HG03025 (cell line): Measurements from ENCODE around the gene DKC1.
A peak's percentile ranks its signal among the peaks of the same experiment; 100 is the strongest.

Source experiments
- ATAC-seq: cut with Tn5 transposase; IDR thresholded peaks from one replicate; pipeline ENCODE4 v1.9.1; 2021; ENCODE audit warnings: mild to moderate bottlenecking, moderate library complexity; ENCODE audit not compliant: unreplicated experiment, low FRiP score

DKC1 gene

DNA sequence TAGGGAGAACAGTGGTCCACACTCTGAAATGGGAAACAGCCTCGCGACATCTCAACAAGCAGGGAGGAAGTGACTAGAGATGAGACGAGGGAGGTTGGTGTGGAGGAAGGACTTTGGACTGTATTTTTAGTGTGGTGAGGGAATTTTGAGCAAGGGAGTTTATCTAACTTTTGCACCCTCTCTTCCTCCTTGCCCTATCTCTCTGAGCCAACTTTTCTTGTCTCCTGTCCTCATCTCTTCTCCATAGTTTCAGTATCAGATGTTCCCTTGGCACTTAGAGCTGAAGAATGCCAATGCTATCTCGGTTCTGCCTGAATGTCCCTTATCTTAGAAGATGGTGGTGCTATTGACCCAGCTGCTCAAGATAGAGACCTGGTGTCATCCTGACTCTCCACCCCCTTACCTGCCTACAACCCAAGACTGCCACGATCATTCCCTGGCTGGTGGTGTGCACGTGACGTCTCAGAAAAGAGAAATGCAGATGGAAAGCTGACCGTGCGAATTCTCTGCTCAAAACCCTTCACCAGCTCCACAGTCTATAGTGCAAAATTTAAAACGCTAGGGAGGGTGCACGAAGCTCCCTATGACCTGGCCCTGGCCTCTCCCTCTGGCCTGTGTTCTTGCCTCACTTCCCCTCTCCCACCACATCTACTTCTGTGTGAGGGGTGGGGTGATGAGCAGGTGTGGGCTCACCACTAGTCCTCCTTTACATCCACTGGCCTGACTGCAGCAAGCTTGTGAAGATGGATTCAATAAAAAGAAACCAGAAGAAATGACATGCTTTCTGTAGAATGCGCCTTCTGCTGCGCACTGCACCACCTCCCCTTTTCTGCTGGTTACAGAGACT is 21.7 kb downstream of the DKC1 start:
- no peak for ATAC-seq

DNA sequence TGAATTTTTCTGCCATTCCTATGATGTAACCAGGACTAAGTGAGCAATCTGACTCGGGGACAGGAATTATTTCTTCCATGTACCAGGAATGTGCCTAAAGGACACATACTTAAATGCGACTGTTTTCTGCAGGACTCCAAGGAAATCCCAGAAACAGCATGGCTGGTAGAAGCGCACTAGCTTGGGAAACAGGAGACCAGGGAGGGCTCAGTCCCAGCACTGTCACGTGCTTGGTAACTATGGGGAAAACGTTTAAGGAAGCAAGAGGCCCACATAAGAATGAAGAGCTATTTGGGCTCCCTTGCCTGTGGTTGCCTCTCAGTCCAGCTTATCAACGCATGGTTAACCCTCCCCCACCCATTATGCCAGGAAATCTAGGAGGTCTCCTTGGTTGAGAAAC is 23.1 kb downstream of the DKC1 start:
- ATAC-seq = no peak

DNA sequence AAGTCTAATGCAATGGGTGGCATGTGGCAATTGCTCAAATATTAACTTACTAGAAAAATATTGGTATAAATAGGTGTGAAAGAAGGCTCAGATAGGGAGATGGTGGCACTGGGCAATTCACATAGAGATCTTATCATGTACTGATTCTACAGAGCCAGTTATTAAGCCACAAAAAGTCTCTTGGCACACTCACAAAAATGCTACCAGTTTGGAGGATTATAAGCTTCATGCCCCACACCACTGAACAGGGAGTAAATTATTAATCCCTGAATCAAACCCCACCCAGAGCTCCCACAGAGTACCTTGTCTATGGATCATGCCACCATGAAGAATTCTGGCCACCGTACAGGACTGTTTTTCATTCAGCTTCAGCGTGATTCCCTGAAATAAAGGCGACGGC is 28.8 kb downstream of the DKC1 start:
- no peak for ATAC-seq

DNA sequence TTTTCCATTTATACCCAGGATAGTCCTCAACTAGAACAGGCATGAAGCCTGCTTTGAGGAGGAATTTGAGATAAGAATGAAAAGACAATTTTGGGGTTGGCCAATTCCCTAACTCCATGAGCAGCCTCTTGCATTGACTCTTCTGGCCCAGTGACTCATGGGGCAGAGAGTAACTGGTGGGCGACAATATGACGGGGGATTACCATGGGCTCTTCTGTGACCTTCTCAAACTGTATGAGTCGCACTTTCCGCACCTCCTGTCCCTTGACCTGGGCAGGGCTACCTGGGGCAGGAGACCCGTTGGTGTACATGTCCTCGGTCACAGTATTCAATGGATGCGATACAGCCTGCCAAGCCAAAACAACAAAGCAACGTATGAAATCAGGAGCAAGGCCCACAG is 29.3 kb downstream of the DKC1 start:
- no peak for ATAC-seq

DNA sequence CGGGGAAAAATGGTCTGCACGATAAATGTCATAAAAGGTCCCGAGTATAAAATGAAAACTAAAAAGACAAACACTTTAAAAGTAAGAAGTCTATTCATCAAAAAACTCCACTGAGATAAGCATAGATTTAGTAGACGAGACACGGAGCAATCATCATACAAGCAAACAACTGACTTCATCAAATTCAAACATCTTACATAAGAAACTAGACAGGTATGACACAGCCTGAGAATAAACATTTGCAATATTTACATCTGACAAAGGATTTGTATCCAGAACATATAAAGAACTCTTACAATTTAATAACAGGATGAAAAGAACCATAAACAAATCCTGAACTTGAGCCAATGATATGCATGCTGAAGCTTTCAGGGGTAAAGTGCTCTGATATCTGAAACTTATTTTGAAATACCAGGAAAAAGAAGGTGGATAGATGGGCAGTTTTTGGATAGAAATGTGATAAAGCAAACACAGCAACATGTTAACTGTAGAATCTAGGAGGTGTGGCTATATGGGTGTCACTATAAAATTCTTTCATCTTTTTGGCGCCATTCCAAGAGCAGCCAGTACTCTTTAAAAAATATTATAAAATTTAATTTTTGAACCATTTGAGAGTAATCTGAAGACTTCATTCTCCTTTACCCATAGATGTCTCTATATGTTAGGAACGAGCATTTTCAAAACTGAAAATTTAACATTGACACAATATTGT is 30.6 kb downstream of the DKC1 start:
- ATAC-seq = no peak

DNA sequence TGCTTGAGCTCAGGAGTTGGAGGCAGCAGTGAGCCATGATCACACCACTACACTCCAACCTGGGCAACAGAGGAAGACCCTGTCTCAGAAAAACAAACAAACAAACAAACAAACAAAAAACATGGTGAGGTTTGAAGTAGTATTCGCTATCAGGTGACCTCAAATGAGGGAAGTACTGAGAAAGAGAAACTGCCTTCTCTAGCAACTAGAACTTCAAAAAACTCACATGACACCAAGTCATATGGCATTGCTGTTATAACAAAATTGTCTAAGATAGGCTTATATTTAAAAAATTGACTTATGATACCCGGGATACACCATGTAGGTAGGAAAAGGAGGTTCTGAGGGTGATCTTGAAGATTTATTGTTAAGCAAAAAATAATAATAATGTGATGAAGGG is 32.4 kb downstream of the DKC1 start:
- no peak for ATAC-seq

DNA sequence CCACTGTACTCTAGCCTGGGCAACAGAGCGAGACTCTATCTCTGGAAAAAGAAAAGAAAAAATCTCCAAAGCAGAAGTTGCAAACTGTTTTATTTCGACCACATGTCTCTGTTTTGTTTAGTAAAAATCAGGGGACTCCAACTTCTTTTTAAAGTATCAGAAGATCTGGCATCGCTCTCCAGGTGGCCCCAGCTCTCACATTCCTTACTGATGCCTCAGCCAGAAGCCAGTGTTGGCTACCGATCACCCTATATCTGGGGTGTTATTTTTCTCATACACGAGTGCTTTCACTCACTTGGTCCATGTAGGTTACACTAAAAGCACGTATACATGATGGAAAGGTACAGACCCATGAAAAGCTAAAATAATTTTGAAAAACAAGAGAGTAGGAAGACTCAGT is 34.3 kb downstream of the DKC1 start:
- ATAC-seq = no peak

DNA sequence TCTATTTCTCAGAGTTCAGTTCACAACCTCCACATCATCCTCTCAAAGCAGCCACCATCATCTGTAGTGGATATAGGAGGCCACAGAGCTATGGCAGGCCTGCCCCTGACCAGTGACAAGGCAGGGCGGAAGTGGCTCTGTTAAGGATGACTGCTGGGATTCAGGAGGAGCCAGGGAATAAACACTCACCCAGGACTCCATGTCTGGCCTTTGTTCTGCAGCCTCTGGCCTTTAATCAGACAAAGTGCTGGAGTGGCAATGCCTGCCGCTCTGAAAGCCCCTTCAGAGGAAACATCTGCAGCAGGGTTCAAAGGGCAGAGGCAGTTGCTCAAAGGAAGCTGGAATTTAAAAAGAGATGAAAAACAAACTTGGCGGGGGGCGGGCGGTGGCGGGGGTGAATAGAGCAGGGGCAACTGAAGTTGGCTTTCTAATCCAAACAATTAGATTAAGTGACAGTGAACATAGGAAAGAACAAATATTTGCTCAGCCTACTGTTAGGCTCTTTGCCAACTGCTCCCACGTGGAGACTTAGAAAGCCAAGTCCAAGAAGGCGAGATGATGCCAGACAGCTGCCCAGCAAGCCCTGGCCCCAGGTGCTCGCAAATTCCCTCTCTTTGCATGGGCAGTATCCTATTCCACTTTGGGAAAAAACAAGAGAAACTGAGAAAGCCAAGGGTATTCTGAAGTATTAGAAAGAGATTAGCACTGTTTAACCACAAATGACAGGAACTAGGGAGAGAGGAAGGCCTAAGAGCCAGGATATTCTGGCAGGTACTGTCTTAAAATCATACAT is 37.1 kb downstream of the DKC1 start:
- no peak for ATAC-seq

DNA sequence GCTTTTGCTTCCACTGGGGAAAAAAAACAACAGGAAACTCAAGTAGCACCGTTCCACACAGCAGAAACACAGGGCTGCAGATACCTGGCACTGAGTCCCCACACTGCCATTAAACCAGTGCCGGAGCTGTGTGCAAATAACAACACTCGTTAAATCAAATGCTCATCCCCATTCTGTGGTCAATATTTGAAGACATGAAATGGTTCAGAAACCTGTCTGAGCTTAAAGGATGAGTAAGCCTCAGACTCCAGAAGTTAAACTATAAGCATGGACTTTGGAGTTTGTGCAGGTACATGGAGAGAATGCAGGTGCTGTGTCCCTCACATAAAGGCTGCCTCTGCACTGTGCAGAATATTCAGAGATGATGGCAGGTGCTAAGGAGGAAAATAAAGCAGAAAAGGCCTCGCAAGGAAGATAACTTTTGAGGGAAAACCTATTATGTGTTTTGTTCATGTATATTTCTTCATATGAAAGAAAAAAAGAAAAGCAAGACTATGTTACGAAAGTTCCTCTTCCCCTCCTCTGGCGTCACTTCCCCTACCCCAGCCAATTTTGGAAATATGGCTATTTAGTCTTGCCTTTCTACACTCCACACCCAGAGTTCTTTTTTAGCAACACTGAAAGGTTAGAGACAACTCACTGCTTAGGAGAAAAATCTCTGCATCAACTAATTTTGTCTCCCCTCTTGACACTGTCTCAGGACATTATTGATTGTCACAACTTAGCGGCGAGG is 38.0 kb downstream of the DKC1 start:
- no peak for ATAC-seq

DNA sequence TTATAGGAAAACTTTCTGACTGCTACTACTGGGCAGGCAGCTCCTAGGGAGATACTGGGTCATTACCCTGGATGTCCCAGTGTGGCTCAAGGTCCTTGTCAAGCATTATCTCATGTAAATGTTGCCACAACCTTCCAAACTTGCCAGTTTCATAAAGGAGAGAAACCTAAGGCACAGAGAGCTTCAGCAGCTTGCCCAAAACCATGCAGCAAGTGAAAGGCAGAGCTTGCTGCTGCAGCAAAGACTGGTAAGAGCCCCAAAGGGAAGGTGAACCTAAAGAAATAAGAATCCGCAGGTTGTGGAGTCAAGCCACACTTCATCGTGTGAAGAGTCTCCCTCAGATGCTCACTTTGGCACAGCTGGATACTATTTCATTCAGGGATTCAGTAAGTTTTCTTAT is 40.3 kb downstream of the DKC1 start:
- ATAC-seq = no peak

DNA sequence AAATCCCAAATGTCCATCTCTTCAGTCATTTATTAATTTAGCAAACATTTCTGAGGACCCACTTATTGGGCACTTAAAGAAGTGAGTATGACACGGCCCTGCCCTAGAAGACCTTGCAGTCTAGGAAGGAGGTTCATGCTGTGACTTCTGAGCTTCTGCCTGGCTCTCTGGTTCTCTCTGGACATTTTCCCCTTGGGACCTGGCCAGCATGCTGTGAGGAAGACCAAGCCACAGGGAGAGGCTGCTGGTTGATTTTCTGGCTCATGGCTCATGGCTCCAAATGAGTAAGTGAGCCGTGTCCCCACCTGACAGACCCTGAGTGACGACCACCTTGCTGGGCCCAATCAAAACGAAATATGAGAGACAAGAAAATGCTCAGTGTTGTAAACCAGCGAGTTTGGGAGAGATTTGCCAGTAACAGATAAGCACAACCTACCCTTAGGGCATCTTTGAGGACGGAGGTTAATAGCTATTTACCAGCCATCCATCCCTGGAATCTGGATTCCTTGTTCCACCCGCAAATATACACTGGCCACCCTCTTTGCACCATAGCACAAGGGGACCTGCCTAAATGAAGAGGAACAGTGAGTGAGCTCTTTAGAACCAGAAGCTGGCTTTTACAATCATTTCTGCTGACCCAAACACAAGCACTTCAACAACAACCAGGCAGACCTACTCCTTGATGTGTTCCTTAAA is 41.7 kb downstream of the DKC1 start:
- no peak for ATAC-seq

DNA sequence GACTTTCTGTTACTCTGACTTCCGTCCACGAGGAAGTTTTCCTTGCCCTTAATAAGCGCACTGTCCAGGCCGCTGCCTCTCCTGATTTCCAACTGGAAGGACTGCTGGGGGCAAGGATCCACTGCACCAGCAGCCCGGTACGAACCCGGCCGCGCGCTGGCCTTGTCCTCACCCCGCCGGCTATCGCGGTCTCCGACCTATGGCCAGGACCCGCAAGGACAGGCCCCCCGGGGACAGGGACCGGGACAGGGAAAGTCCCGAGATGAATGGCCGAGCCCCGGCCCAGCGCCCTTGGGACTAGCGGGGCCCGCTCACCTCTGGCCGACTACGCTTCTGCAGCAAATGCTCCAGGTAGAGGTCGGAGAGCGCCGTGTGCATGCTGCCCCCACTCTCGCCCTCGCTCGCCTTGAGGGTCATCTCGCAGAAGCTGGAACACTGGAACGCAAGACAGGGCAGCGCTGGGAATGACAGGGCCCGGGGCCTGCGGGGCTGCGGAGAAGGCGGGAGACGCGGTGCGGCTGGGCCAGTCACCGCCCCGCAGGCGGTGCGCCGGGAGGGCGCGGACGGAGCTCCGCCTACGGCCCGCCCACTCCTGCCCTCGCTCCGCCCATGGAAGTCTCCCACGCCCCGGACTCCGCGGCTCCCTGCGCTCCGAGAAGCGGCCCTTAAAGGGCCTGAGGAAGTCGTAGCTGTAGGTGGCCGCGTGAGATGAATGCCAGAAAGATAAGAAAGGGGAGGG is 42.5 kb downstream of the DKC1 start, which contains the start of gene MPP1:
MPP1 (minus strand) TSS at position 529 of the 739 bp plus-strand sequence; CDS start at position 417, 112 bp downstream.
- peak; percentile 74 for ATAC-seq

DNA sequence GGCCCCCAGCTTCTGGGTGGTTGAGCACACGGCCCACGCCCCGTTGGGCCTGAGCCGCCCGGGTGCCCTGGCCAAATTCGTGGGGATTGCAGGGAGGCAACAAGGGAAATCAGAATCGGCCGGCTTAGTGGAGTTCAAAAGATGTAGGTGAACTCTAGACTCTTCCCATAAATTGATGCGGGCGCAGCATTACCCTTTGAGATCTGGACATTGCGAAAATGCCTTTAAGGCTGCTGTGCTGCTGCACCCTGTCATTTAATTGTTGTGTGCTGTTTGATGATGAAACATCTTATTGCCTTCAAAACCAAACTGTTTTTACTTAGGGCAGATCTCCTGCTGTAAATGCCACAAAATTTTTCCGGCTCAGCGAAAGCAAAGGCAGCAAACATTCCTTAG is 43.0 kb downstream of the DKC1 start:
- no peak for ATAC-seq

DNA sequence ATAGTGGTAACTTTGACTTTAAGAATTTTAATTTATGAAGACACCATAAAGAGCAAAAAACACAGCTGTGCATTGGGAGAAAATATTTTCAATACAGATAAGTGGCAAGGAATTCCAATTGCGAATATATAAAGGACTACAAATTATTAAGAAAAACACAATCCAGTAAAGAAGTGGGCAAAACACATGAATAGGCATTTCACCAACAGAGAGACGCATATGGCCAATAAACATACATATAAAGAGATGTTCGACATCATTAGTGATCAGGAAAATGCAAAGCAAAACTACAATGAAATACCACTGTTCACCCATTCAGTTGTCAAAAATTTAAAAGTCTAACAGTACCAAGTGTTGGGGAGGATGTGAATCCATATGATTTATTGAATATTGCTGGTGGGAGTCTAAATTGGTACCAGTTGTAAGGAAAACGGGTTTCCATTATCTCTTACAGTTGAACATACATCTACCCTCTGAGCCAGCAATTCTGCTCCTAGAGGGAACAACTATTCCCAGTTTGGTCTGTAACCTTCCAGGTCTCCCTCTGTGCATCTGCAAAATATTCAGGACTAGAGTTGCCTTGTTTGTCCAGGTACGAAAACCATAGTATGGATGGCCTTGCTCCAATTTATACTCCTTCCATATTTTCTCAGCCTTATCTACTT is 44.3 kb downstream of the DKC1 start:
- no peak for ATAC-seq

DNA sequence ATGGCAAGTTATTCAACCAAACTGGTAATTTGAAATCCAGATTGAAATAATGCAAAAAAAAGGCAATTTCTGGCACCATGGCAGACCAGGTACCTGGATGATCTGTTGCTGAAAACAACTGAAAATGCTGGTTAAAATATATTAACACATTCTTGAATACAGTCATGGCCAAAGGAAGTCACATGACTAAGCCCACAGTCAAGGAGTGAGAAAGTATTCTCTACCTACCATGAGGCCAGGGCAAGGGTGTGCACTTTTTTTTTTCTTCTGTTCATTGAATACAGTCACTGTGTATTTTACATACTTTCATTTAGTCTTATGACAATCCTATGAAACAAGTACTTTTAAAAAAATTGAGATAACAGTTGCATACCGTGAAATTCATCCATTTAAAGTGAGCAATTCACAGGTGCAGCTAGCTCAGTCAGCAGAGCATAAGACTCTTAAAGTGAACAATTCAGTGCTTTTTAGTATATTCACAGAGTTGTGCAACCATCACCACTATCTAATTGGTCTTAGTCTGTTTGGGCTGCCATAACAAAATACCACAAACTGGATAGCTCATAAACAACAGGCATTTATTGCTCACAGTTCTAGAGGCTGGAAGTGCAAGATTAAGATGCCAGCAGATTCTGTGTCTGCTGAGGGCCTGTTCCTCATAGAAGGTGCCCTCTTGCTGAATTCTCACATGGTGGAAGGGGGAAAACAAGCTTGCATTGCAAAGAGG is 47.4 kb downstream of the DKC1 start:
- ATAC-seq = no peak

DNA sequence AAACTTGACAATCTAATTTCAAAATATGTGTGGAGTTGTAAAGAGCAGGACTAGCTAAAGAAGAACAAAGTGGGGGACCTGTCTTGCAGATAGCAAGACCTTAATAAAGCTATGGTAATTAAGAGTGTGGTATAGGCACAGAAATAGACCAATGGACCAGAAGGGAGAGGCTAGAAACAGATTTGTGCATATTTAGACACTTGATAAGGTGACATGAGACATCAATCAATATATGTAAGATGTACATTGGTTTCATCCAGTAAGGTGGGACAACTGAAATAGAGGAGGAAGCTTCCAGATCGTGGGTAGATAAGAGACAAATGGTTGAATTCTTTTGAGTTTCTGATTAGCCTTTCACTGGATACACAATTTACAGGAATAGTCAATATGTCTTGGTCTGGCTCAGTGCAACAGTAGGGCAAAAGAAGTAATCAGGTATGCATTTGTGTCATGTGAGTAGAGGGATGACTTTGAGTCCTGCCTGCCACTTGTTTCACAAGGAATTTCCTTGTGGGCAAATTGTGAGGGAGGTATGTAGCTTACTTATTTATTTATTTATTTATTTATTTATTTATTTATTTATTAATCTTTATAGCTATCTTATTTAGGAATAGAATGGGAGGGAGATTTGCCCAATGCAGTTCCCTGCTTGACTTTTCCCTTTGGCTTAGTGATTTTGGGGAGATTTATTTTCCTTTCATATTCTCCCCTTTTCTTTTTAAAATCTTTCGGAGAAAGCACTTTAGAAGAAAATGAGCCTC is 49.9 kb downstream of the DKC1 start:
- ATAC-seq = no peak

DNA sequence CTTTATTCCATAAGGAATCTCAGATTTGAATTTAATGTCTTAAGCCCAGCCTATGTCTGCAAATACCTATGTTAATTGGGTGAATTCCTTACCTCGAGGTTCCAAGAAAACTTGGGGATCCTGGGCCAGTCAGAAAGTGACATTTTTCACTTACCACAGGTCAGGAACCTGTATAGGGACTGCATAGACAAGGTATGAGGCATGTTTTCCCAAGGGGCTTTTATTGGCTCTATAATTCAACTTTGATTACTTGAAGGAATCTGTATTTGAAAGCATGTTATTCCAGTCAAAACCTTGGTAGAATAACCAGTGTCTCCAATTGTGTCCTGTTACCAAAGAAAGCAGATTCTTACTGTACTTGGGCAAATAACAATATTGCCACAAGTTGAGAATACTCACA is 51.1 kb downstream of the DKC1 start:
- no peak for ATAC-seq
